ENCODE results near the gene ITIH3.

DNA sequence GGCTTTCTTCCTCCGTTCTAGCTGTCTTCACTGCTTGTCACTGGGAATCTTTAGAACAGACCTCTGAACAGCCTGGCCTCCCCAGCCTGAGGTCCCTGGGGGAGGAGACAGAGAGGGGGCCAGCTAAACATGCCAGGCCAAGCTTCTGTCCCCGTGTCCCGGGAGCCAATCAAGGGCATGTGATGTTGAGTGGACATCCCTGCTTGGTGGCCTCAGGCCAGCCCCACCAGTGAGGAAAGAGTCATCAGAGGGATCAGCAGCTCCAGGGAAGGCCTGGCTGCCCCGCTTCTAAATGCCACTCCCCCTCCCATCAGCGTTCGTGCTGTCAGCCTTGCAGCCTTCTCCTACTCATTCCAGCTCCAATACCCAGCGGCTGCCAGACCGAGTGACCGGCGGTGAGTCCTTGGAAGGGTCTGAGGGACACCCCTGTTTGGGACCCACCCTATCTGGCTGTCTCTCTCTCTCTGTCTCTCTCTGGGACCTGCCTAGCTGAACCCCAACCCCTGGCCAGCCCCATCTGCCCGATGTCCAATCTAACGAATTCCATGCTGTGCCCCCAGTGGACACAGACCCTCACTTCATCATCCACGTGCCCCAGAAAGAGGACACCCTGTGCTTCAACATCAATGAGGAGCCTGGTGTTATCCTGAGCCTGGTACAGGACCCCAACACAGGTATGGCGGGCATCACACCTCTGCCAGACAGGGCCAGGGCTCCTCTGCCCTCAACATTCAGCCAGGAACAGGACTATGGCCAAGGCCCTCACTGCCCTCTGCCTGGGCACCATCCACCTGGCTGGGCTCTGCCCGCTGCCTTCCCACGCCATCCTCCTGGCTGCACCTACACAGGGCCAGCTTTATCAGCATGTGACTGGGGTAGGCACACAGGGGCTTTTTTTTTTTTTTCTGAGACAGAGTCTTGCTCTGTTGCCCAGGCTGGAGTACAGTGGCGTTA, 6.6 kb upstream of the ITIH3 start:
- TF ChIP-seq CTCF (IDR thresholded peaks at IDR 0.05): no peak
- TF ChIP-seq POLR2A (IDR thresholded peaks at IDR 0.05): no peak

Data from esophagus squamous epithelium (tissue), 4 donors.